Gastrocnemius medialis (tissue), 4 donors: ENCODE measurements around the gene FMO4. TPM values are rescaled to one million over a fixed set of nuclear protein-coding genes. Genes with fewer than 3 reads are reported as not detected.
"Not testable (repeated sequence)": the region's sequence is repeated elsewhere in the genome, so short reads cannot be mapped to it uniquely, and the experiment has no call there.

ENCODE experiments used
- ATAC-seq, 2 donors: fragments of 150-250 bp; one replicate each; pipeline ENCODE4 v1.9.1; 2016
- DNase-seq, 2 donors: peaks; one replicate each; pipeline ENCODE4 v3.0.0-alpha.2; 2019
- H3K27ac ChIP-seq, 4 donors: fragments of 200-600 bp; sonication (generic); 1 replicate in 1 of 4; 2 replicates in 3 of 4; pipeline ENCODE4 v1.5.1; 2016 to 2018; ENCODE audit warnings: mild to moderate bottlenecking in 2 of 4, moderate library complexity in 1 of 4
- H3K27me3 ChIP-seq, 3 donors: fragments of 200-600 bp; sonication (generic) in 2 of 3; 1 replicate in 1 of 3; 2 replicates in 2 of 3; pipeline versions ENCODE4 v1.5.1 to v1.6.0; 2016 to 2019; ENCODE audit warnings: mild to moderate bottlenecking in 1 of 3, moderate library complexity in 1 of 3
- H3K36me3 ChIP-seq, 2 donors: fragments of 200-600 bp; sonication (generic) in 1 of 2; one replicate each; pipeline ENCODE4 v1.5.1; 2017 to 2018
- H3K4me1 ChIP-seq, 2 donors: fragments of 200-600 bp; sonication (generic) in 1 of 2; one replicate each; pipeline ENCODE4 v1.5.1; 2016 to 2017; ENCODE audit warnings: mild to moderate bottlenecking in 2 of 2
- H3K4me3 ChIP-seq, 4 donors: fragments of 200-600 bp; sonication (generic) in 3 of 4; 1 replicate in 1 of 4; 2 replicates in 3 of 4; pipeline ENCODE4 v1.5.1; 2016 to 2019; ENCODE audit warnings: mild to moderate bottlenecking in 2 of 4
- H3K9me3 ChIP-seq, 3 donors: fragments of 200-600 bp; sonication (generic) in 2 of 3; 1 replicate in 1 of 3; 2 replicates in 2 of 3; pipeline ENCODE4 v1.5.1; 2016 to 2019
- POLR2A ChIP-seq, 2 donors: fragments of 450-650 bp; IDR thresholded peaks; one replicate each; pipeline ENCODE4 v1.6.1; 2017; ENCODE audit warnings: antibody characterized with exemption in 2 of 2, mild to moderate bottlenecking in 2 of 2, moderate library complexity in 2 of 2
- in situ Hi-C, 4 donors: fragments of 200-750 bp; cut with MboI; loops; one replicate each; pipeline versions ENCODE4 v1.15.0 to v1.8.0; 2017; ENCODE audit warnings: low sequenced_read_pairs in 4 of 4
- intact Hi-C: fragments of 100-400 bp; cut with DNase I; formaldehyde crosslinking; loops from one replicate; pipeline ENCODE4 v1.15.1; 2023; ENCODE audit warnings: low total_unique reads
- total RNA-seq, 4 donors: library from RNA; depleted of rRNA; stranded (reverse); fragments of >200 nt; gene quantifications; one replicate each; pipeline versions ENCODE4 v1.1.0 to v1.2.3, GENCODE V29; 2016
- TF ChIP-seq, protein P1 (sequence below), 5 experiments: fragments of 450-650 bp in 3 of 5; fragments of 200-600 bp in 2 of 5; sonication (generic) in 2 of 5; IDR thresholded peaks in 4 of 5; conservative IDR thresholded peaks in 1 of 5; 1 replicate in 4 of 5; 2 replicates in 1 of 5; pipeline ENCODE4 v1.5.1; 2016 to 2019; ENCODE audit warnings: antibody characterized with exemption in 5 of 5, mild to moderate bottlenecking in 3 of 5, moderate library complexity in 3 of 5

The FMO4 gene
- total RNA-seq, 4 donors from 2014 or later, result 0.36 to 2.9 (median 0.94) TPM

DNA sequence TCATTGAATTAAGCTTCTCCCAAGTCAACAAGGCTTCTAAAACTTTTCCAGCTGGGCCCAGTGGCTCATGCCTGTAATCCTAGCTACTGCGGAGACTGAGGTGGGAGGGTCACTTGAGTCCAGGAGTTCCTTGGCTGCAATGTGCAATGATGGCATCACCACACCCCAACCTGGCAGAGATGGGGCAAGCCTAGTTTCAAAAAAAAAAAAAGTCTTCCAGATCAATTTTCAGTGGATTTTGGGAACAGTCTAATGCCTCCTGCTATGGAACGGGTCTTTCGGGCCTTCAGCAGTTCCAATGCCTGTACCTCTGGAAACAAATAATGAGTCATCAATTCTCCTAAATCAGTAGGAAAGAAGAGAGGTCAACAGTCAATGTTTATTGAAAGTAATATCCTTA, 38.0 kb downstream of the FMO4 start:
- DNase-seq (no peak), ATAC-seq (no peak)
- TF ChIP-seq, protein P1, sequence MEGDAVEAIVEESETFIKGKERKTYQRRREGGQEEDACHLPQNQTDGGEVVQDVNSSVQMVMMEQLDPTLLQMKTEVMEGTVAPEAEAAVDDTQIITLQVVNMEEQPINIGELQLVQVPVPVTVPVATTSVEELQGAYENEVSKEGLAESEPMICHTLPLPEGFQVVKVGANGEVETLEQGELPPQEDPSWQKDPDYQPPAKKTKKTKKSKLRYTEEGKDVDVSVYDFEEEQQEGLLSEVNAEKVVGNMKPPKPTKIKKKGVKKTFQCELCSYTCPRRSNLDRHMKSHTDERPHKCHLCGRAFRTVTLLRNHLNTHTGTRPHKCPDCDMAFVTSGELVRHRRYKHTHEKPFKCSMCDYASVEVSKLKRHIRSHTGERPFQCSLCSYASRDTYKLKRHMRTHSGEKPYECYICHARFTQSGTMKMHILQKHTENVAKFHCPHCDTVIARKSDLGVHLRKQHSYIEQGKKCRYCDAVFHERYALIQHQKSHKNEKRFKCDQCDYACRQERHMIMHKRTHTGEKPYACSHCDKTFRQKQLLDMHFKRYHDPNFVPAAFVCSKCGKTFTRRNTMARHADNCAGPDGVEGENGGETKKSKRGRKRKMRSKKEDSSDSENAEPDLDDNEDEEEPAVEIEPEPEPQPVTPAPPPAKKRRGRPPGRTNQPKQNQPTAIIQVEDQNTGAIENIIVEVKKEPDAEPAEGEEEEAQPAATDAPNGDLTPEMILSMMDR (IDR thresholded peaks at IDR 0.05 in 4 of 5, conservative IDR thresholded peaks at IDR 0.05 in 1 of 5), result no peak
- no peak for TF ChIP-seq POLR2A (IDR thresholded peaks at IDR 0.05)
- Histone ChIP-seq H3K27ac (no peak overlapping the region), H3K4me3 (no peak overlapping the region), H3K9me3 (no peaks in the 10 kb centered on the region), H3K4me1 (no peaks in the 10 kb centered on the region), H3K27me3 (no peaks in the 10 kb centered on the region), H3K36me3 (no peaks in the 10 kb centered on the region)
- intact Hi-C loops, result no loop called here
- in situ Hi-C loops, result no loop called here

GRCh38 chr1:171352554-171352953, 38.6 kb downstream of the FMO4 start:
- ATAC-seq, result no peak
- no peak for TF ChIP-seq POLR2A (IDR thresholded peaks at IDR 0.05)
- TF ChIP-seq, protein P1 (IDR thresholded peaks at IDR 0.05 in 4 of 5, conservative IDR thresholded peaks at IDR 0.05 in 1 of 5), result no peak

GRCh38 chr1:171355727-171356126, 41.7 kb downstream of the FMO4 start:
- H3K9me3 ChIP-seq, result no peaks in the 10 kb centered on the region
- H3K4me3 ChIP-seq, result no peak overlapping the region
- intact Hi-C loops (no loop called here), in situ Hi-C loops (no loop called here)
- no peaks in the 10 kb centered on the region for H3K36me3 ChIP-seq
- no peaks in the 10 kb centered on the region for H3K4me1 ChIP-seq
- TF ChIP-seq, protein P1 (IDR thresholded peaks at IDR 0.05 in 4 of 5, conservative IDR thresholded peaks at IDR 0.05 in 1 of 5), result no peak
- TF ChIP-seq POLR2A (IDR thresholded peaks at IDR 0.05), result no peak
- no peak for DNase-seq
- H3K27ac ChIP-seq, result no peak overlapping the region
- no peak for ATAC-seq
- no peaks in the 10 kb centered on the region for H3K27me3 ChIP-seq

More at GRCh38 chr1:171352554-171352953, 38.6 kb downstream of the FMO4 start:
- intact Hi-C loops (no loop called here), in situ Hi-C loops (no loop called here)
- no peaks in the 10 kb centered on the region for H3K9me3 ChIP-seq
- no peak for DNase-seq
- H3K27me3 ChIP-seq, result no peaks in the 10 kb centered on the region
- H3K4me1 ChIP-seq, result no peaks in the 10 kb centered on the region
- H3K4me3 ChIP-seq, result no peak overlapping the region
- H3K27ac ChIP-seq, result no peak overlapping the region
- no peaks in the 10 kb centered on the region for H3K36me3 ChIP-seq

DNA sequence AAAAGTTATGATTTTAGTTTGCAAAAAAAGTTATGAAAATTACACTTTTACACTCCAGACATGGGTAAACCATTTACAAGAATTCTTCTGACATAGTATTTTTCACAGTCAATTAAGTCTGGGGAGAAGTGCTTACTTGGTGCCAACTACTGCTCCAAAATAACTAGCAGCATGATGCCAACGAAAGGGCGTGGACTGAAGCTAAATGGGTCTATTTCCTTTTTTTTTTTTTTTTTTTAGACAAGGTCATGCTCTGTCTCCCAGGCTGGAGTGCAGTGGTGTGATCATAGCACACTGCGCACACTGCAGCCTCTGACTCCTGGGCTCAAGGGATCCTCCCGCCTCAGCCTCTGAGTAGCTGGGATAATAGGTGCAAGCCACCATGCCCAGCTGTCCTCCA, 43.2 kb downstream of the FMO4 start:
- H3K9me3 ChIP-seq, result no peaks in the 10 kb centered on the region
- no peak overlapping the region for H3K4me3 ChIP-seq
- no peak overlapping the region for H3K27ac ChIP-seq
- in situ Hi-C loops, result no loop called here
- H3K27me3 ChIP-seq, result no peaks in the 10 kb centered on the region
- ATAC-seq (no peak), DNase-seq (no peak)
- intact Hi-C loops, result no loop called here
- TF ChIP-seq POLR2A (IDR thresholded peaks at IDR 0.05), result no peak
- TF ChIP-seq, protein P1 (IDR thresholded peaks at IDR 0.05 in 4 of 5, conservative IDR thresholded peaks at IDR 0.05 in 1 of 5), result no peak
- no peaks in the 10 kb centered on the region for H3K4me1 ChIP-seq
- H3K36me3 ChIP-seq, result no peaks in the 10 kb centered on the region

- DNase-seq, H3K9me3 ChIP-seq, ATAC-seq, H3K27ac ChIP-seq, H3K27me3 ChIP-seq, intact Hi-C loops, in situ Hi-C loops, H3K36me3 ChIP-seq, H3K4me3 ChIP-seq, H3K4me1 ChIP-seq: not testable (repeated sequence)
Observed at GRCh38 chr1:171359355-171359648, 45.3 kb downstream of the FMO4 start.

- DNase-seq, ATAC-seq, H3K4me1 ChIP-seq, H3K9me3 ChIP-seq, intact Hi-C loops, H3K27me3 ChIP-seq, H3K4me3 ChIP-seq, H3K27ac ChIP-seq, H3K36me3 ChIP-seq, in situ Hi-C loops: not testable (repeated sequence)
Observed at GRCh38 chr1:171359731-171360527, 45.9 kb downstream of the FMO4 start.
